ENCODE data around the gene MMP12. TPM values are rescaled to one million over a fixed set of nuclear protein-coding genes. Genes with fewer than 3 reads are reported as not detected.

Gene MMP12
- total RNA-seq, 1 experiment from 2014 or later, result not detected

- peak; percentile 24 for DNase-seq (ENCODE audit: low read depth, low spot score)
- in situ Hi-C loops (cut with HindIII; ENCODE audit: low pct_unique_long_range_greater_than_20kb, low sequenced_read_pairs), result no loop called here
- POLR2A ChIA-PET, result interaction anchor here (0.6 kb wide), 1 partner anchor 40 kb away, joined by 8 read pairs; no protein-coding TSS in a partner anchor
Measured at GRCh38 chr11:102914238-102915043, 39.7 kb upstream of the MMP12 start.

DNA sequence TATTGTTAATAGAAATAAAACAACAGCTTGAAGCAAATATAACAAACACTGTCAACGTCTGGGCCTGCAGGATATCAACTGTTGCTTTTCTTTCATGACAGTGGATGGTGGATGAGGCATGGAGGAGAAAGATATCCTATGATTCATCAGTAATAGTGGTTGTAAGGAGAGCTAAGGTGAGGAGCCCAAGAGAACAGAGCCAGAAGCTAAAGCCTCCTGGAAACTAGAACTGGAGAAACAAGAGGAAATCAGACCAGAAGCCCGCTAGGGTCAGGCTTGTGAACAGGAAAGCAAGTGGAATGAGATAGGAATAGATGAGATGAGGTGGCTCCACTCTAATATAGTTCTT is 37.7 kb upstream of the MMP12 start:
- no peak for ATAC-seq
- Histone ChIP-seq H3K36me3 (ENCODE audit: control insufficient read depth, insufficient read depth, low read length) (no peaks in the 10 kb centered on the region), H3K4me1 (ENCODE audit: control insufficient read depth, insufficient read depth, low read length) (no peaks in the 10 kb centered on the region), H3K9me3 (ENCODE audit: control insufficient read depth, insufficient read depth, low read depth, low read length) (no peaks in the 10 kb centered on the region), H3K27me3 (ENCODE audit: control insufficient read depth, insufficient read depth, low read length) (no peaks in the 10 kb centered on the region), H3K4me3 (ENCODE audit: low read depth in 2 of 2, low read length in 2 of 2) (no peak overlapping the region), H3K27ac (ENCODE audit: low read length) (no peak overlapping the region)
- CTCF ChIA-PET, result no interaction called here
- POLR2A ChIA-PET, result interaction anchor here (0.6 kb wide), 1 partner anchor 668 kb away, joined by 5 read pairs; no protein-coding TSS in a partner anchor
- DNase-seq (ENCODE audit: low read depth, low spot score), result no peak
- intact Hi-C loops (cut with micrococcal nuclease; ENCODE audit: unreplicated experiment), result no loop called here
- no TSS peak for BruUV-seq (replicated peaks)
- TF ChIP-seq SIN3A (IDR thresholded peaks at IDR 0.05; ENCODE audit: borderline replicate concordance, insufficient read depth, low read depth, low read length) (no peak), POLR2AphosphoS5 (IDR thresholded peaks at IDR 0.05; ENCODE audit: low read depth, low read length) (no peak), CTCF (IDR thresholded peaks at IDR 0.05) (no peak), REST (IDR thresholded peaks at IDR 0.05; ENCODE audit: insufficient read depth in 1 of 2, low read depth in 2 of 2, low read length in 1 of 2) (no peak), TCF7L2 (IDR thresholded peaks at IDR 0.05; ENCODE audit: low read depth, low read length) (no peak)
- in situ Hi-C loops (cut with HindIII; ENCODE audit: low pct_unique_long_range_greater_than_20kb, low sequenced_read_pairs), result no loop called here

More at GRCh38 chr11:102914238-102915043, 39.7 kb upstream of the MMP12 start:
- peak; percentile 89 for ATAC-seq
- CTCF ChIA-PET, result interaction anchor here (0.8 to 1.7 kb wide), 5 partner anchors 17 to 190 kb away, joined by 3 to 7 read pairs (median 3); no protein-coding TSS in a partner anchor
- H3K27ac ChIP-seq (ENCODE audit: low read length), result no peak overlapping the region
- no peaks in the 10 kb centered on the region for H3K27me3 ChIP-seq (ENCODE audit: control insufficient read depth, insufficient read depth, low read length)
- no peaks in the 10 kb centered on the region for H3K36me3 ChIP-seq (ENCODE audit: control insufficient read depth, insufficient read depth, low read length)
- BruUV-seq (replicated peaks), result no TSS peak
- no peaks in the 10 kb centered on the region for H3K4me1 ChIP-seq (ENCODE audit: control insufficient read depth, insufficient read depth, low read length)
- TF ChIP-seq CTCF (IDR thresholded peaks at IDR 0.05) (peak; percentile 81), REST (IDR thresholded peaks at IDR 0.05; ENCODE audit: insufficient read depth in 1 of 2, low read depth in 2 of 2, low read length in 1 of 2) (no peak), TCF7L2 (IDR thresholded peaks at IDR 0.05; ENCODE audit: low read depth, low read length) (no peak)
- H3K9me3 ChIP-seq (ENCODE audit: control insufficient read depth, insufficient read depth, low read depth, low read length), result no peaks in the 10 kb centered on the region
- no peak overlapping the region for H3K4me3 ChIP-seq (ENCODE audit: low read depth in 2 of 2, low read length in 2 of 2)
- intact Hi-C loops (cut with micrococcal nuclease; ENCODE audit: unreplicated experiment), result no loop called here
